ENCODE results near the gene ST8SIA6. TPM values are rescaled to one million over a fixed set of nuclear protein-coding genes. Genes with fewer than 3 reads are reported as not detected.
A peak's percentile ranks its signal among the peaks of the same experiment; 100 is the strongest.

Gene ST8SIA6
- total RNA-seq, 1 donor from 2014 or later = 0.23 TPM

GRCh38 chr10:17381502-17382142 lies 72.8 kb downstream of the ST8SIA6 start:
- no peak overlapping the region for H3K4me3 ChIP-seq (ENCODE audit: low read depth, low read length)
- DNase-seq (ENCODE audit: low read depth) = no peak
- TF ChIP-seq, protein P1, sequence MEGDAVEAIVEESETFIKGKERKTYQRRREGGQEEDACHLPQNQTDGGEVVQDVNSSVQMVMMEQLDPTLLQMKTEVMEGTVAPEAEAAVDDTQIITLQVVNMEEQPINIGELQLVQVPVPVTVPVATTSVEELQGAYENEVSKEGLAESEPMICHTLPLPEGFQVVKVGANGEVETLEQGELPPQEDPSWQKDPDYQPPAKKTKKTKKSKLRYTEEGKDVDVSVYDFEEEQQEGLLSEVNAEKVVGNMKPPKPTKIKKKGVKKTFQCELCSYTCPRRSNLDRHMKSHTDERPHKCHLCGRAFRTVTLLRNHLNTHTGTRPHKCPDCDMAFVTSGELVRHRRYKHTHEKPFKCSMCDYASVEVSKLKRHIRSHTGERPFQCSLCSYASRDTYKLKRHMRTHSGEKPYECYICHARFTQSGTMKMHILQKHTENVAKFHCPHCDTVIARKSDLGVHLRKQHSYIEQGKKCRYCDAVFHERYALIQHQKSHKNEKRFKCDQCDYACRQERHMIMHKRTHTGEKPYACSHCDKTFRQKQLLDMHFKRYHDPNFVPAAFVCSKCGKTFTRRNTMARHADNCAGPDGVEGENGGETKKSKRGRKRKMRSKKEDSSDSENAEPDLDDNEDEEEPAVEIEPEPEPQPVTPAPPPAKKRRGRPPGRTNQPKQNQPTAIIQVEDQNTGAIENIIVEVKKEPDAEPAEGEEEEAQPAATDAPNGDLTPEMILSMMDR (conservative IDR thresholded peaks at IDR 0.05; ENCODE audit: low read depth, low read length) = no peak

GRCh38 chr10:17380888-17381287 lies 73.5 kb downstream of the ST8SIA6 start:
- H3K4me3 ChIP-seq (ENCODE audit: low read depth, low read length) = no peak overlapping the region
- TF ChIP-seq, protein P1 (conservative IDR thresholded peaks at IDR 0.05; ENCODE audit: low read depth, low read length) = no peak
- DNase-seq (ENCODE audit: low read depth) = no peak

- DNase-seq (ENCODE audit: low read depth) = no peak
- TF ChIP-seq, protein P1 (conservative IDR thresholded peaks at IDR 0.05; ENCODE audit: low read depth, low read length) = no peak
- H3K4me3 ChIP-seq (ENCODE audit: low read depth, low read length) = no peak overlapping the region
Observed at GRCh38 chr10:17380016-17380415, 74.4 kb downstream of the ST8SIA6 start.

DNA sequence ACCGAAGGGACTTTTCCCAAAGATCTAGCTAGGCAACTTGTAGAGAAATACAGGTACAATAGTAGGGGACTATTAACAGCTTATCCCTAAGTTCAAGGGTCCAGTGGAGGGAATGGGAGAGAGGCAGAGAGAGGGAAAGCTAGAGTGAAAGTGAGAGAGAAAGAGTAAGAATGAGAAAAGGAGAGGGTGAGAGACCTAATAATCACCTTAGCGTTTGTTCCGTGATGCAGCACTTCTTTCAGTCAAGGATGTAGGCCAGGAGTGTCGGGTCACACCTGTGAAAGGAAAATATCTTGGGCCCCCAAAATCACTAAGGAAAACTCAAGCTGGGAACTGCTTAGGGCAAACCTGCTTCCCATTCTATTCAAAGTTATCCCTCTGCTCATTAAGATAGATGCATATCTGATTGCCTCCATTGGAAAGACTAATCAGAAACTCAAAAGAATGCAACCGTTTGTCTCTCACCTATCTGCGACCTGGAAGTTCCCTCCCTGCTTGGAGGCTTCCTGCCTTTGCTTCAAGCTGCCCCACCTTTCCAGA lies 75.2 kb downstream of the ST8SIA6 start:
- TF ChIP-seq, protein P1 (conservative IDR thresholded peaks at IDR 0.05; ENCODE audit: low read depth, low read length) = no peak
- no peak overlapping the region for H3K4me3 ChIP-seq (ENCODE audit: low read depth, low read length)
- no peak for DNase-seq (ENCODE audit: low read depth)

DNA sequence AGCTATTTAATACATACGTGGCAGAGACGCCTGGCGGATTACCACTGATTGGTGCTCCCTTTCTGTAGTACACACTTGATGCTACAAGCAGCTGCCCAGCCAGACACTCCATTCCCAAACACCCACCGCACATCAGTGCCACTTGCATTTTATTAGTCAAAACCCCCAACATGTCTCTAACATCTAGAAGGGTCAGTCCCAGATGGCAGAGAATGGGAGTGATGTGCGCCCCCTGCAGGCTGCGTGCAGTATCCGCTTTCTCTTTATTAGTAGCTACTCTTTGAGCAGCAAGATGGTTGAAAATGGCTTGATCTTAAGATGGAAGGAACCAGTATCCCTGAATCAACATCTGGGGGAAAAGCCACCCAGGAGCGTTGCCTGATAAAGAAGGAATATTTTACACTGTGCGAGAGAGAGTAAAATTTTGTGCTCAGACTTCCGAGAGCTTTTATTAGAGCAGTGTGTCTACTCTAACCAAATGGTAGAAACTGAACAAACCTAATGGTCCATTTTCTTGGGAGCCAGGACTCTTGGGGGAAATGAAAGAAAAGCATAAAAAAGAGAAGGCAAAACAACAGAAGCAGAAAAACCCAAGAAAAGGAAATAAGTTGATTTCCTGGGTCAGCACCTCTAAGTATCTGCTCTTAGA lies 78.3 kb downstream of the ST8SIA6 start:
- TF ChIP-seq, protein P1 (conservative IDR thresholded peaks at IDR 0.05; ENCODE audit: low read depth, low read length) = peak; percentile 67
- no peak overlapping the region for H3K4me3 ChIP-seq (ENCODE audit: low read depth, low read length)
- no peak for DNase-seq (ENCODE audit: low read depth)

DNA sequence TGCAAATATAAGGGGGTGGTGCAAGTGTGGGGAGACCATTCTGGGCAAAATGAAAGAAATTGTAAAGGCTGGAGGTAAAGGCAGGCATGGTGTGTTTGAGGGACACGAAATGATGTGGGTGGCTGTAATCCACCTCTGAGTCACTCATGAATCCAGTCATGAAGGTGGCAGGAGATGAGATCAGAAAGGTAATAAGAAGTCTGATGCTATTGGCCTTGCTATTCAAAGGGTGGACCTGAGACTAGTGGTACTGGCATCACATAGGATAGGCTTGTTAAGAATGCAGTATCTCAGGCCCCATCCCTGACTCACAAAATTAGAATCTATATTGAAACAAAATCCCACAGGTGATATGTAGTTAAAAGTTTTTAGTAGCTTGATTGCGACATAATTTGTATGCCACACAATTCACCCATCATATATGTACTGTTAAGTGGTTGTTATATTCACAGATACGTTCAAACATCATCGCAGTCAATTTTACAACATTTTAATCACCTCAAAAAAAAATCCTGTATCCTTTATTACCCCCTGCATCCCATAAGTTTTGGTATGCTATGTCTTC lies 85.6 kb downstream of the ST8SIA6 start:
- TF ChIP-seq, protein P1 (conservative IDR thresholded peaks at IDR 0.05; ENCODE audit: low read depth, low read length) = no peak
- H3K4me3 ChIP-seq (ENCODE audit: low read depth, low read length) = no peak overlapping the region
- DNase-seq (ENCODE audit: low read depth) = no peak

All from epithelial cell of proximal tubule (primary cell).